Panc1 (cell line): Measurements from ENCODE around the gene MMP19.

Experiments
- CTCF ChIP-seq: fragments of 450-650 bp; IDR thresholded peaks from 2 replicates; pipeline ENCODE4 v1.5.1; 2017; ENCODE audit warnings: mild to moderate bottlenecking
- TCF7L2 ChIP-seq: IDR thresholded peaks from 2 replicates; pipeline ENCODE4 v1.6.1; 2011; ENCODE audit warnings: mild to moderate bottlenecking, low read depth, low read length, inconsistent platforms

- TF ChIP-seq CTCF, result no peak
- TF ChIP-seq TCF7L2, result no peak
Measured at GRCh38 chr12:55862286-55862685, 19.6 kb upstream of the MMP19 start.
